Measurements from ENCODE around the gene CCT7.
"Not testable (repeated sequence)": the region's sequence is repeated elsewhere in the genome, so short reads cannot be mapped to it uniquely, and the experiment has no call there.

GRCh38 chr2:73200281-73200680, 33.8 kb upstream of the CCT7 start:
- not testable (repeated sequence) for TF ChIP-seq CTCF, POLR2A (IDR thresholded peaks at IDR 0.05)

All from adrenal gland (tissue), 5 donors.